IMR-90 (cell line): ENCODE measurements around the gene RMND5A. TPM values are rescaled to one million over a fixed set of nuclear protein-coding genes. Genes with fewer than 3 reads are reported as not detected.

Source experiments
- ATAC-seq: fragments of 200-7000 bp; cut with Tn5 transposase; 2 replicates; pipeline ENCODE4 v1.9.1; 2020; ENCODE audit warnings: low read depth, mild to moderate bottlenecking, moderate library complexity
- BruUV-seq: library from RNA; stranded (reverse); fragments of 400-500 nt; replicated peaks from 2 replicates; lab custom pipeline; 2021; lab: Mats Ljungman, UMichigan
- CTCF ChIA-PET: fragments of 300-600 bp; formaldehyde crosslinking; extraction: SDS; loops from one replicate; lab custom pipeline; 2021; ENCODE audit warnings: antibody characterized with exemption; lab: Yijun Ruan, JAX
- POLR2A ChIA-PET: fragments of 300-600 bp; sonication (Branson Sonifier 250); formaldehyde crosslinking; loops from one replicate; lab custom pipeline; 2022; ENCODE audit warnings: antibody characterized with exemption; ENCODE audit not compliant: unreplicated experiment; lab: Charles Lee
- DNase-seq: peaks from one replicate; pipeline ENCODE4 v3.0.0; 2013
- H2AFZ ChIP-seq: replicated peaks from 2 replicates; pipeline ENCODE3; 2013; ENCODE audit warnings: low read length, mild to moderate bottlenecking; ENCODE audit not compliant: poor library complexity
- H2AK5ac ChIP-seq: 2 replicates; pipeline ENCODE4 v1.6.1; 2013; ENCODE audit warnings: low read depth, low read length, inconsistent platforms
- H2AK9ac ChIP-seq: replicated peaks from 2 replicates; pipeline ENCODE3; 2013; ENCODE audit warnings: mild to moderate bottlenecking, low read depth, low read length, moderate library complexity; ENCODE audit not compliant: poor library complexity
- H2BK120ac ChIP-seq: 2 replicates; pipeline ENCODE4 v1.6.1; 2013; ENCODE audit warnings: low read depth, low read length, inconsistent platforms
- H2BK15ac ChIP-seq: 3 replicates; pipeline ENCODE4 v1.6.1; 2013; ENCODE audit warnings: low read depth, low read length, inconsistent platforms
- H2BK20ac ChIP-seq: 2 replicates; pipeline ENCODE4 v1.6.1; 2013; ENCODE audit warnings: low read depth, mild to moderate bottlenecking, inconsistent platforms, low read length, moderate library complexity
- H2BK5ac ChIP-seq: 2 replicates; pipeline ENCODE4 v1.6.1; 2013; ENCODE audit warnings: mild to moderate bottlenecking, low read depth, low read length, inconsistent platforms; ENCODE audit not compliant: poor library complexity, severe bottlenecking
- H3K14ac ChIP-seq: replicated peaks from 2 replicates; pipeline ENCODE4 v1.6.1; 2013; ENCODE audit warnings: low read depth, low read length, inconsistent platforms
- H3K18ac ChIP-seq: 2 replicates; pipeline ENCODE4 v1.6.1; 2013; ENCODE audit warnings: low read depth, low read length, control low read depth
- H3K23ac ChIP-seq: 2 replicates; pipeline ENCODE4 v1.6.1; 2013; ENCODE audit warnings: low read depth, low read length, inconsistent platforms
- H3K27ac ChIP-seq: 2 replicates; pipeline ENCODE4 v1.5.1; 2013; ENCODE audit warnings: mild to moderate bottlenecking, control low read depth, low read length; ENCODE audit not compliant: insufficient read depth
- H3K27me3 ChIP-seq: 2 replicates; pipeline ENCODE4 v1.6.1; 2013; ENCODE audit warnings: low read length; ENCODE audit not compliant: control insufficient read depth, insufficient read depth
- H3K36me3 ChIP-seq: 2 replicates; pipeline ENCODE4 v1.6.1; 2013; ENCODE audit warnings: low read length, mixed read lengths; ENCODE audit not compliant: control insufficient read depth, insufficient read depth
- H3K4ac ChIP-seq: 2 replicates; pipeline ENCODE4 v1.6.1; 2013; ENCODE audit warnings: low read depth, low read length, inconsistent platforms
- H3K4me1 ChIP-seq: 2 replicates; pipeline ENCODE4 v1.6.1; 2013; ENCODE audit warnings: low read length, mixed read lengths; ENCODE audit not compliant: control insufficient read depth, insufficient read depth
- H3K4me2 ChIP-seq: 2 replicates; pipeline ENCODE4 v1.6.1; 2013; ENCODE audit warnings: low read depth, mild to moderate bottlenecking, control low read depth, low read length, moderate library complexity
- H3K4me3 ChIP-seq: 2 replicates; pipeline ENCODE4 v1.5.1; 2013; ENCODE audit warnings: low read depth, mild to moderate bottlenecking, control low read depth, low read length, moderate library complexity; ENCODE audit not compliant: insufficient read depth
- H3K56ac ChIP-seq: 2 replicates; pipeline ENCODE4 v1.6.1; 2013; ENCODE audit warnings: low read length, inconsistent platforms; ENCODE audit not compliant: insufficient read depth; ENCODE audit errors: extremely low read depth
- H3K79me1 ChIP-seq, 2 experiments: 2 replicates each; pipeline ENCODE4 v1.6.1; 2013; ENCODE audit warnings: low read length in 2 of 2, inconsistent platforms in 1 of 2, low read depth in 1 of 2
- H3K9ac ChIP-seq: 2 replicates; pipeline ENCODE4 v1.6.1; 2013; ENCODE audit warnings: low read depth, low read length, control low read depth
- H3K9me1 ChIP-seq: 2 replicates; pipeline ENCODE4 v1.6.1; 2013; ENCODE audit warnings: low read length, inconsistent platforms; ENCODE audit not compliant: insufficient read depth
- H3K9me3 ChIP-seq: 2 replicates; pipeline ENCODE4 v1.6.1; 2013; ENCODE audit warnings: low read length; ENCODE audit not compliant: control insufficient read depth, insufficient read depth
- H4K20me1 ChIP-seq: 2 replicates; pipeline ENCODE4 v1.6.1; 2013; ENCODE audit warnings: low read length, inconsistent platforms; ENCODE audit not compliant: insufficient read depth
- H4K5ac ChIP-seq: 2 replicates; pipeline ENCODE4 v1.6.1; 2013; ENCODE audit warnings: mild to moderate bottlenecking, low read depth, low read length, control low read depth
- H4K8ac ChIP-seq, 2 experiments: 2 replicates each; pipeline ENCODE4 v1.6.1; 2013; ENCODE audit warnings: low read depth in 2 of 2, low read length in 2 of 2, control low read depth in 1 of 2, inconsistent platforms in 1 of 2
- H4K91ac ChIP-seq: 2 replicates; pipeline ENCODE4 v1.6.1; 2013; ENCODE audit warnings: low read depth, low read length, inconsistent platforms; ENCODE audit not compliant: insufficient read depth
- BHLHE40 ChIP-seq: fragments of 150-350 bp; IDR thresholded peaks from 2 replicates; pipeline ENCODE4 v1.6.1; 2016; ENCODE audit warnings: mild to moderate bottlenecking, low read depth, low read length
- CEBPB ChIP-seq: IDR thresholded peaks from 2 replicates; pipeline ENCODE4 v1.6.1; 2012; ENCODE audit warnings: low read depth, low read length, improper control_type of control experiment
- CHD1 ChIP-seq: IDR thresholded peaks from 2 replicates; pipeline ENCODE4 v1.6.1; 2012; ENCODE audit warnings: low read depth, low read length, improper control_type of control experiment
- MAZ ChIP-seq: IDR thresholded peaks from 2 replicates; pipeline ENCODE4 v1.6.1; 2012; ENCODE audit warnings: low read depth, mild to moderate bottlenecking, low read length, improper control_type of control experiment, moderate library complexity, borderline replicate concordance
- POLR2A ChIP-seq: IDR thresholded peaks from 2 replicates; pipeline ENCODE4 v1.6.1; 2012; ENCODE audit warnings: mild to moderate bottlenecking, low read depth, low read length
- RAD21 ChIP-seq: IDR thresholded peaks from 2 replicates; pipeline ENCODE4 v1.6.1; 2012; ENCODE audit warnings: low read length, improper control_type of control experiment
- RCOR1 ChIP-seq: IDR thresholded peaks from 2 replicates; pipeline ENCODE4 v1.6.1; 2012; ENCODE audit warnings: mild to moderate bottlenecking, low read length, improper control_type of control experiment; ENCODE audit not compliant: insufficient replicate concordance
- SMC3 ChIP-seq: fragments of 150-350 bp; IDR thresholded peaks from 2 replicates; pipeline ENCODE4 v1.6.1; 2016; ENCODE audit warnings: low read depth, mild to moderate bottlenecking, antibody characterized with exemption, low read length, moderate library complexity
- WGBS, 2 experiments: methylation state at CpG; one replicate each; pipeline versions ENCODE4 v1.1.5 to v1.1.7; 2013; ENCODE audit warnings: missing lambda C conversion rate in 2 of 2; ENCODE audit not compliant: insufficient read length in 1 of 2; ENCODE audit errors: extremely low coverage in 2 of 2; 5-methylcytosine and 5-hydroxymethylcytosine counted together
- dilution Hi-C: fragments of 300-500 bp; cut with HindIII; formaldehyde crosslinking; loops from one replicate; pipeline ENCODE4 v1.14.3; 2018; ENCODE audit warnings: low sequenced_read_pairs; ENCODE audit not compliant: unreplicated experiment
- in situ Hi-C: fragments of 300-500 bp; cut with MboI; formaldehyde crosslinking; loops from 3 replicates; pipeline ENCODE4 v1.14.3; 2019; ENCODE audit warnings: low sequenced_read_pairs, inconsistent platforms, mixed read lengths
- intact Hi-C: fragments of 100-400 bp; cut with micrococcal nuclease; formaldehyde crosslinking; loops from 2 replicates; pipeline ENCODE4 v1.10.0; 2022
- polyA plus RNA-seq, 3 experiments: library from polyadenylated mRNA; depleted of rRNA; stranded (reverse); fragments of >200 nt; gene quantifications; 2 replicates each; pipeline ENCODE4 v1.2.3, GENCODE V29; 2012; ENCODE audit warnings: low replicate concordance in 1 of 3
- total RNA-seq: library from RNA; depleted of rRNA; stranded (reverse); fragments of >200 nt; gene quantifications from 2 replicates; pipeline ENCODE4 v1.2.3, GENCODE V29; 2012
- TF ChIP-seq, protein P1 (sequence below): fragments of 150-350 bp; IDR thresholded peaks from 2 replicates; pipeline ENCODE4 v1.6.1; 2016; ENCODE audit warnings: low read depth, mild to moderate bottlenecking, low read length, moderate library complexity, borderline replicate concordance

The RMND5A gene
- total and polyA plus RNA-seq, 2 of the 4 experiments (the other 2 are of a cell fraction) = 5.1 to 16.0 TPM

DNA sequence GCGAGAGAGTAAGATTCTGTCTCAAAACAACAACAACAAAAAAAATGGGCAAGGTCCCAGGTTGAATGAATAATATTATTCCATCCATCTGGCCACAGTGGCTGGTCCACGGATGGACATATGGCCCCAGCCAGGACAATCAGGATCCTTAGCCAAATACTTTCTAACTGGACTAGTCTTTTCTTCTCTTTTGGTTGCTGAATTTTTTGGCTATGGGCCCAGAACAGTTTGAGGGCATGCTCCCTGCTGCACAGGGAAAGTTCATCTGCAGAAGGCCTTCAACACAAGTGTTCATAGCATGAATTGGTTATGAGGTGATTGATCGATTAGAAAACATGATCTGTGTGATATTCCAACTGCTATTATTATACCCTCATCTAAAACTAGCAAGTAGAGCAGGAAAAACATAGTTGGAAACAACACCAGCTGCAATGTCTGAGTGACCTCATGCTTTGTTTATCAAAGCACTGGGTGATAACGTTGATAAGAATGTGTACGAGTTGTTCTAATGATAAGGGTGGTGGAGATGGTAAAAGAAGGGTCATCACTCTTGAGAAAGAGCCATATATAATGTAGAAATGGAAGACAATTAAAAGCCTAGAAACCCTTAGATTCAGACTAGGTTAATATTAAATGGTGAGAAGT, 48.6 kb upstream of the RMND5A start:
- no peak overlapping the region for H3K23ac ChIP-seq
- H3K9me3 ChIP-seq = no peaks in the 10 kb centered on the region
- no peak overlapping the region for H3K4me3 ChIP-seq
- CTCF ChIA-PET = no interaction called here
- peak; percentile 16 for DNase-seq
- intact Hi-C loops (no loop called here), dilution Hi-C loops (no loop called here), in situ Hi-C loops (no loop called here)
- no peak overlapping the region for H3K4ac ChIP-seq
- no peak overlapping the region for H3K9ac ChIP-seq
- H3K27me3 ChIP-seq = peaks cover 2% of the 10 kb centered on the region; the same call in 1 of the 2 replicates
- H3K27ac ChIP-seq = no peak overlapping the region
- H2AFZ ChIP-seq = no peak overlapping the region
- H4K5ac ChIP-seq = no peak overlapping the region
- no peak overlapping the region for H2AK9ac ChIP-seq
- no peak overlapping the region for H3K18ac ChIP-seq
- no peak overlapping the region for H2BK15ac ChIP-seq
- H3K14ac ChIP-seq = no peak overlapping the region
- WGBS, 2 experiments = no CpG with 5 or more reads among the region's 5 CpGs
- no TSS peak for BruUV-seq
- H3K36me3 ChIP-seq = no peaks in the 10 kb centered on the region
- no peak overlapping the region for H2AK5ac ChIP-seq
- H2BK5ac ChIP-seq = no peak overlapping the region
- no peaks in the 10 kb centered on the region for H3K79me1 ChIP-seq
- no peak overlapping the region for H3K56ac ChIP-seq
- POLR2A ChIA-PET = no interaction called here
- no peaks in the 10 kb centered on the region for H3K4me1 ChIP-seq
- H4K20me1 ChIP-seq = no peaks in the 10 kb centered on the region
- no peak overlapping the region for H4K8ac ChIP-seq
- TF ChIP-seq SMC3 (no peak), POLR2A (no peak), RAD21 (no peak), MAZ (no peak), CHD1 (no peak), CEBPB (no peak), RCOR1 (no peak), BHLHE40 (no peak)
- TF ChIP-seq, protein P1, sequence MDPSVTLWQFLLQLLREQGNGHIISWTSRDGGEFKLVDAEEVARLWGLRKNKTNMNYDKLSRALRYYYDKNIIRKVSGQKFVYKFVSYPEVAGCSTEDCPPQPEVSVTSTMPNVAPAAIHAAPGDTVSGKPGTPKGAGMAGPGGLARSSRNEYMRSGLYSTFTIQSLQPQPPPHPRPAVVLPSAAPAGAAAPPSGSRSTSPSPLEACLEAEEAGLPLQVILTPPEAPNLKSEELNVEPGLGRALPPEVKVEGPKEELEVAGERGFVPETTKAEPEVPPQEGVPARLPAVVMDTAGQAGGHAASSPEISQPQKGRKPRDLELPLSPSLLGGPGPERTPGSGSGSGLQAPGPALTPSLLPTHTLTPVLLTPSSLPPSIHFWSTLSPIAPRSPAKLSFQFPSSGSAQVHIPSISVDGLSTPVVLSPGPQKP = no peak
- H3K4me2 ChIP-seq = no peak overlapping the region
- no peaks in the 10 kb centered on the region for H3K9me1 ChIP-seq
- no peak overlapping the region for H2BK20ac ChIP-seq
- no peak overlapping the region for H2BK120ac ChIP-seq
- ATAC-seq = peak; percentile 48
- H4K91ac ChIP-seq = no peak overlapping the region
